GM21529 (cell line): ENCODE results near the gene ZNF20.
"Not testable (repeated sequence)": the region's sequence is repeated elsewhere in the genome, so short reads cannot be mapped to it uniquely, and the experiment has no call there.

Source experiments
- ATAC-seq: cut with Tn5 transposase; IDR thresholded peaks from one replicate; pipeline ENCODE4 v1.9.1; 2021; ENCODE audit not compliant: unreplicated experiment

Gene ZNF20

DNA sequence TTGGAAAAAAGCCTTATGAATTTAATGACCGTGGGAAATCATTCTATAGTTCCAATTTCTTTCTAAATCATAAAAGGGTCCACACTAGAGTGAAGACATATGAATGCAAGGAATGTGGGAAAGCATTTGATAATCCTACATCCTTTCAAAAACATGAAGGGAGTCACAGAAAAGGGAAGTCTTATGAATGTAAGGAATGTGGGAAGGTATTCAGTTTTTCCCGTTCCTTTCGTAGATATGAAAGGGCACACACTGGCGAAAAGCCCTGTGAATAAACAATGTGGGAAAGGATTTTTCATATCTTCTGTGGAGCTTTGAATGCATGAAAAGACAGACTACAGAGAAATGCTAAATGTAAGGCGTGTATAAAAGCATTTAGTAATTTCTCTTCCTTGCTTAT is 27.0 kb downstream of the ZNF20 start:
- ATAC-seq: no peak

DNA sequence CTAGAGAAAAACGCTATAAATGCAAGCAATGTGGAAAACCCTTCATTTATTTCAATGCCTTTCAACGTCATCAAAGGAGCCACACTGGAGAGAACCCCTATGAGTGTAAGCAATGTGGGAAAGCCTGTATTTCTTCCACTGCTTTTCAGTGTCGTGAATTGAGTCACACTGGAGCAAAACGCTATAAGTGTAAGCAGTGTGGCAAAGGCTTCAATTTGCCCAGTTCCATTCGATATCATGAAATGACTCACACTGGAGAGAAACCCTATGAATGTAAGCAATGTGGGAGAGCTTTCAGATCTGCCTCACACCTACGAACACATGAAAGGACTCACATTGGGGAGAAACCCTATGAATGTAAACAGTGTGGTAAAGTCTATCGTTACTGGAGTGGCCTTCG is 27.4 kb downstream of the ZNF20 start:
- no peak for ATAC-seq

- no peak for ATAC-seq
Observed at GRCh38 chr19:12111943-12112637, 28.1 kb downstream of the ZNF20 start.

DNA sequence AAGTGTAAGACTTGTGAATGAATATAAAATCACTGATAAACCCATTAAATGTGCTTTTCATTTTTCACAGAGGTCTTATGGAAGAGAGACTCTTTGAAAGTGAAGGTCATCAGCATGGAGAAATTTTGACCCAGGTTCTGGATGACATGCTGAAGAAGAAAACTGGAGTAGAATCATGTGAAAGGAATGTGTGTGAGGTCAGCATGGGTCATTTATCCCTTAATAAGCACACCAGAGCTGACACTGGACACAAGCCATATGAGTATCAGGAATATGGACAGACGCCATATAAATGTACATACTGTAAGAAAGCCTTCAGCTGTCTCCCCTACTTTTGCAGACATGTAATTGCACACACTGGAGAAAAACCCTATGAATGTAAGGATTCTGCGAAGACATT is 29.0 kb downstream of the ZNF20 start:
- no peak for ATAC-seq

DNA sequence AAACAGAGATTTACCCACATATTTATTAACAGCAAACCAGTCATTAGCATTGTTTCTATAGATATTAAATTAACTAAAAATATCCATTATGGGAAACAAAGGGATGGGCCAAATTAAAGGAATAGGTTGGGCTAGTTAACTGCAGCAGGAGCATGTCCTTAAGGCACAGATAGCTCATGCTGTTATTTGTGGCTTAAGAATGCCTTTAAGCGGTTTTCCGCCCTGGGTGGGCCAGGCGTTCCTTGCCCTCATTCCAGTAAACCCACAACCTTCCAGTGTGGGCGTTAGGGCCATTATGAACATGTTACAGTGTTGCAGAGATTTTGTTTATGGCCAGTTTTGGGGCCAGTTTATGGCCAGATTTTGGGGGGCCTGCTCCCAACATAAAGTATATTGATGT is 36.2 kb downstream of the ZNF20 start:
- ATAC-seq: not testable (repeated sequence)

DNA sequence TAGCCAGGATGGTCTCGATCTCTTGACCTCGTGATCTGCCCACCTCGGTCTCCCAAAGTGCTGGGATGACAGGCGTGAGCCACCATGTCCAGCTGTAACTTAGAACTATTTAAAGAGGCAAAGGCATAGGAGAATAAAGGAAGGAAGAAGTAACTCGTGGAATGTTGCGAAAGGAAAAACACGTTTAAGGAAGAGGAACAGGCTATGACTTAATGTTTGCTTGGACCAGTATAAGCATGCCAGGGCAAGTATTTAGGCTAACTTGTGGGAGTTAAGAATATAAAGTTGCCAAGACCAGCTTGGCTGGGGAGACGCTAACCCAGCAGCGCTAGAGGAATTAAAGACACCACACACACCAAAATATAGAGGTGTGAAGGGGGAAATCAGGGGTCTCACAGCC is 42.1 kb downstream of the ZNF20 start:
- ATAC-seq: no peak

GRCh38 chr19:12095111-12095790 is 44.9 kb downstream of the ZNF20 start:
- no peak for ATAC-seq

DNA sequence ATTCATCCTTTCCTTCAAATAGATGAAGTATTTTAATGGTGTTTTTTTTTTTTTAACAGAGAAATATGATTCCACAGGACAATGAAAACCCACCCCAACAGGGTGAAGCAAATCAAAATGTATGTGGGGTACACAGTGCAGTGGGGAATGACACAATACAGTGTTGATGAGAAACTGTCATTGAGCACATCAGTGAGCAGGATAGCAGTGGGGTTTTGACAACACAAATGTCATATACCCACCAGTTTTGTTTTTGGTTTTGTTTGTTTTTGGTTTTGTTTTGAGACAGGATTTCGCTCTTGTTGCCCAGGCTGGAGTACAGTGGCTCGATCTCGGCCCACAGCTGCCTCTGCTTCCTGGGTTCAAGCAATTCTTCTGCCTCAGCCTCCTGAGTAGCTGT is 46.4 kb downstream of the ZNF20 start:
- ATAC-seq: no peak

- no peak for ATAC-seq
Observed at GRCh38 chr19:12092956-12093355, 47.2 kb downstream of the ZNF20 start.

- ATAC-seq: no peak
Observed at GRCh38 chr19:12092065-12092867, 47.9 kb downstream of the ZNF20 start.

GRCh38 chr19:12090807-12091206 is 49.3 kb downstream of the ZNF20 start:
- ATAC-seq: no peak

DNA sequence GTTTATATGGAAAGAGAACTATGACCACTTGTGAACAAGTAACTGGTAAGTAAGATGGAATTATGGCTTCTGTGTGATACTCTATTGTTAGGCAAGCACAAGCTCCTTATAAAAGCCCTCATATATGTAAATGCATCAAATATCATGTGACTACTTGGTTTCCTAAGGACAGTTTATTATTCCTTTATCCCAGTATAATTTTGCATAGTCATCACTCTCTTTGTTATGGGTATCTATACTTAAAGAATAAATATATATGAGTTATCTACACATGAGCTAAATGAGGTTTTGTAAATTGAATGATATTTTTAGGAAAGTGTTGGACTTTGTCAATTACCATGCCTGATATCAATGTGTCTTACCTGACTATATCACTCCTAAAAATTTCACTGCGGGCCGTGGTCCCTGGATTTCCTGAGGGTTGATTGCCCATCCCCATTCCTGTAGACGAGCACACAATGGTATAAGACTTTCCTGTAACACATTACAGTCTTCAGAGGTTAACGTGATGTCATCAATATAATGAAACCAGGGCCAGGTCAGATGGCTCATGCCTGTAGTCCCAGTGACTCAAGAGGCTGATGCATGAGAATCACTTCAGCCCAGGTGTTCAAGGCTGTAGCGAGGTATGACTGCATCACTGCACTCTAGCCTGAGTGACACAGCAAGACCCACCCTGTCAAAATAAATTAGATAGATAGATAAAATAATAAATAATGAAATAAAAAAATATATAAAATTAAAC is 54.9 kb downstream of the ZNF20 start:
- ATAC-seq: no peak

DNA sequence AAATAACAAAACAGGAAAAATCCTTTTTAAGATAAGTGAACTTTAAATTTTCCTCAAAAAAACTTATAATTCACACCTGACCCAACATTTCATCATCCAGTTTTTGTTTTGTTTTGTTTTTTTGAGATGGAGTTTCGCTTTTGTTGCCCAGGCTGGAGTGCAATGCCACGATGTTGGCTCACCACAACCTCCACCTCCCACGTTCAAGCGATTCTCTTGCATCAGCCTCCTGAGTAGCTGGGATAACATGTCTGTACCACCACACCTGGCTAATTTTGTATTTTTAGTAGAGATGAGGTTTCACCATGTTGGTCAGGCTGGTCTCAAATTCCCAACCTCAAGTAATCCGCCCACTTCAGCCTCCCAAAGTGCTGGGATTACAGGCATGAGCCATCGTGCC is 56.8 kb downstream of the ZNF20 start:
- ATAC-seq: not testable (repeated sequence)
